ENCODE data around the gene SLC4A1.

SLC4A1 gene

DNA sequence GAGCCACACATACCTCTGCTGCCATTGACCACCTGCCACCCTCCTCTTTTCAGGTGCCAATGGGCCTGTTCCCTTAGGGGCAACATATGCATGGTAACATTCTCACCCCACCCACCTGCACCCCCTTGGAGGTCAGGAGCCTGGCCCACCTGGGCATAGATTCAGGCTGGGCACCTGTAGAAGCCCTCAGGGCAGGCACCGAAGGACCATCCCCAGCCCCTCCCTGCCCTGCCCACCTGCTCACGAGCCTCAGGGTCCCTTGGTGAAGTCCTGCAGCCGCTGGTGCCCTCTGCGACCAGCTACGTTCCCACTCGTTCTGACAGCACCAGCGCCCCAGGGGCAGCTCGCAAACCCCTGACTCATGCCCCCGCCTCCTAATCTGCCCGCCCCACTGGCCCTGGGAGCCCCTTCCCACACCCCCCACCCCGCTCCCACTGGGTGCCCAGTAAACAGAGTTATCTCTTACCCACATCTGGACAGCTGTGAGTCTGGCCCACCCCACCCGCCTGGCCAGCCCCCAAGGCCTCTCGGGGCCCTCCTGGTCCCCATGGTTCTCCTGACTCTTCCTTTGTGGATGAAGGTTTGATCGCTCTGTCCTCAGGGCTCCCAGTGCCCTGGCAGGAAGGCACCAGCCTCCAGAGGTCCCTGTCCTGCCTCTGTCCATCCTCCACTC, at the start of gene SLC4A1:
Gene SLC4A1 (minus strand): TSS at position 318 of the 673 bp plus-strand sequence. CDS start 5,269 bp downstream, outside the sequence.
- DNase-seq (ENCODE audit: low spot score): no peak

DNA sequence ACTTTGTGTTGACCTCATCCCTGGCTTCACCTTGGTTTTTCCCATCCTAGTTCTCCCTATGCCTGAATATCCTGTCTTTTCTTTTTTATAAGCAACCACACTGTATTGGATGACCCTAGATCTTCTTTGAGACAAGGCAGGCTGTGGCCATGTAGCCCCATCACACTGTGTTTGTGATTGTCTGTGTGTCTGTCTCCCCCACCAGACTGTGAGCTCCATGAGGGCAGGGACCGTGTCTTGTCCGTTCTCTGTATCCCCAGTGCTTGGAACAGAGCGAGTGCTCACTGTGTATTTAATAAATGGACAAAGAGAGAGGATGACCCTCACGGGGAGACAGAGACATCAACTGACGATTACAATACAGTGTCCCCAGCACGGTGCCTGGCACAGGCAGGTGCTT, 49.6 kb upstream of the SLC4A1 start:
- no peak for DNase-seq (ENCODE audit: low spot score)

DNA sequence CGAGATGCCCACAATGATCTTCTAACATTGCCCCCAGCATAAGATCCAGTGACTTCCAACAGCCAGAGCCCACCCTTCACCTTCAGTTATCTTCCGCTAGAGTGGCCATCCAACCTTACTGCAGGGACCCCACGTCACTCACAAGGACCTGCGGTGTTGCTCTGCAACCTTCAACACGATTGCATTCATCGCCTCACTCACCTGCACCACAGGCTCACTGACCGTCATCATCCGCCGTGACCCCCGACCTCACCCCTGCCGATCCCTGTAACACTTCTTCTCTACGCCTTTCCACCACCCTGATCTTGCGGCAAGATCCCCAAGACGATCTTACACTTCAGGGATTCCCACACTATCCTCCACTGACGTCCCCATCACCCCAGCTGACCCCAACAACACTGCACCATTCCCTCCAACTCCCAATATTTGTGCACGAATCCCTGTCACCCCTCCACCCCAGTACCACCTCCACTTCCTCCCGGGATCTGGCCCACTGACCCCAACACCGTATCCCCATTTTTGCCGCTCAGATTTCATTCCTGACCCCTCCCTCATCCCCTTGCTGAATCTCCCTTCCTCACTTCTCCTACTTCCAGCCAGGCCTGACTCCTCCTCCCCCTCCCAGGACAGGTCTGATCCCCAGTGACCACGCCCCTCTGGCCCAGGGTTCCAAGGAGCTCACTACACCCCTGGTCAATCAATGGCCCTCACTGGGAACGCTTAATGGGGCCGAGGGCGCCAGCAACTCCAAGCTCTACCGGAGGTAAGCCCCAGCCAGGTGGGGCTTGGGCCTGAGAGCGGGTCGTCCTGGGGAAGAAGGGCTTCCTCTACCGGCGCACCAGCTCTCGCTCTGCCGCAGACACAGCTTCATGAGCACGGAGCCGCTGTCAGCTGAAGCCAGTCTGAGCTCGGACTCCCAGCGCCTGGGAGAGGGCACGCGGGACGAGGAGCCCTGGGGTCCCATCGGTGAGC, 48.1 kb upstream of the SLC4A1 start:
- no peak for DNase-seq (ENCODE audit: low spot score)

DNA sequence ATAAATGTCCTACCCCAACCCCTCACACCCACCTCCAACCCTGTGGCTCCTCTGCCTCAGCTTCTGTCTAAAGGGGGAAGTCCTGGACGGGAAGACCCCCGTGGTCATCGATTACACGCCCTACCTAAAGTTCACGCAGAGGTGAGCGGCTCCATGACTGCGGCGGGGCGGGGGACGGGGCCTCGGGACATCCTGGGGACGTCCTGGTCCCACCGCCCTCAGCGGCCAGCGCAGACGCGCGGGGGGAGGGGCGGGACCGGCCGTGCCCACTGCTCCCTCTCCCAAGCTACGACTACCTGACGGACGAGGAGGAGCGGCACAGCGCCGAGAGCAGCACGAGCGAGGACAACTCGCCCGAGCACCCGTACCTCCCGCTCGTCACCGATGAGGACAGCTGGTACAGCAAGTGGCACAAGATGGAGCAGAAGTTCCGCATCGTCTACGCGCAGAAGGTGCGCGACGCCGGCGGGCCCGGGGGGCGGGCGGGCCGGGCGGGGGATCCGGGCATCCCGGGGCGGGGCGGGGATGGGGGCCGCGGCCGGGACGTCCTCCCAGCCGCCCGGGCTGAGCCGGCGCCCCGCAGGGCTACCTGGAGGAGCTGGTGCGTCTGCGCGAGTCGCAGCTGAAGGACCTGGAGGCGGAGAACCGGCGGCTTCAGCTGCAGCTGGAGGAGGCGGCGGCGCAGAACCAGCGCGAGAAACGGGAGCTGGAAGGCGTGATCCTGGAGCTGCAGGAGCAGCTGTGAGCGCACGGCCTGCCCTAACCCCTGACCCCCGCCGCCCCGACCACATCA, 47.1 kb upstream of the SLC4A1 start:
- peak; percentile 67 for DNase-seq (ENCODE audit: low spot score)

DNA sequence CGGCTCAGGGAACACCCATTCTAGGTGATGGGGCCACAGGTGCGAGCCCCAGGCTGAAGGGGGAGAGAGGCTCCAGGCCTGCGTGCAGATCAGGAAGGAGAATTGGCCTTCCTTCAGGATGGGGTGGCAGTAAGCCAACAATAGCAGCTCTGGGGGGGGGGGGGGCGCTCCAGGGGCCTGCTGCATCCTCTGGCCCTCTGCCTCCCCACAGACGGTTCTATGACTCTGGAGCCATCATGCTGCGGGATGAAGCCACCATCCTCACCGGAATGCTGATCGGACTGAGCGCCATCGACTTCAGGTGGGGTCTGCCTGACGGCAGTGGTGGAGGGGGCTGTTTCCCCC, 46.6 kb upstream of the SLC4A1 start:
- no peak for DNase-seq (ENCODE audit: low spot score)

DNA sequence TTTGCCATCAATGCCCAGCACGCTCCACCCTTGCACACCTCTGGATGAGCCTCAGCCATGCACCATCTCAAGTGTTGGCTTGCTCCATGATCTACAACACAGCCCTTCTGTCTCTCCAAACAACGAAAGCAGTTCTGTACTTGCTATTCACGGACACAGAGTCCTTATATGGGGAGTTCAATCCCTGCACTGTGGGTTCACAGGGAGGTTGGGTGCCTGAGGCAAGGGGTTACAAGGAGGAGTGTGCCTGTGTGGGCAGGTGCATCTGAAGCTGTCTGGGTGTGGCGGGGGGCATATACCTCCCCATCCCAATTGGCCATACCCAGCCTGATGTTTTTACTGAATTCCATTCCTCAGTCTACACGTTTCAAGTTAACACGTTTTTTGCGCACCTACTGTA, 46.1 kb upstream of the SLC4A1 start:
- DNase-seq (ENCODE audit: low spot score): no peak

DNA sequence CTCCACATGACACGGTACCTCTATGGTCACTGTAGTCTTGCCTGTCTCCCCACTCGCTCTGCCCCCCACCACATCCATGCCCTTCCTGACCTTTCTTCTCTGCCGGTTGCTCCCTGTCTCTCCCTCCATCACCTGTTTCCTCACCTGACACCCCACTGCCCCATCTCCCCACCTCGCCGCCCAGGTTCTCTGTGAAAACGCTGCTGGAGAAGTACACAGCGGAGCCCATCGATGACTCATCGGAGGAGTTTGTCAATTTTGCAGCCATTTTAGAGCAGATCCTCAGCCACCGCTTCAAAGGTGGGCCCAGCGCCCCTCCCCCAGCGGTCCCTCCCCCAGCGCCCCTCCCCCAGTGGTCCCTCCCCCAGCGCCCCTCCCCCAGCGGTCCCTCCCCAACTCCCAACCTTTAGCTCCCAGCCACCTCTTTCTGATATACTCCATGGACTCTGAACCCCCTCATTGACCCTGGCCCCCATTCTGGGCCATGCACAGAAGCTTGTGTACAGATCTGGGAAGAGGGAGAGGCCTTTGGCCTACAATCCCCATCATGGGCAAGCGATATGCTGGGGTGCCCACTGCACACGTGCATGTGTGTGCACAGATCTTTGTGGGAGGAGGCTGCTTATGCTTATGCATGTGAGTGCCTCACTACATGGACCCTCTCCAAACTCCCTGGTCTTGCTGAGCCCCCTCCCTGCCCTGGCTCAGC, 44.6 kb upstream of the SLC4A1 start:
- no peak for DNase-seq (ENCODE audit: low spot score)

DNA sequence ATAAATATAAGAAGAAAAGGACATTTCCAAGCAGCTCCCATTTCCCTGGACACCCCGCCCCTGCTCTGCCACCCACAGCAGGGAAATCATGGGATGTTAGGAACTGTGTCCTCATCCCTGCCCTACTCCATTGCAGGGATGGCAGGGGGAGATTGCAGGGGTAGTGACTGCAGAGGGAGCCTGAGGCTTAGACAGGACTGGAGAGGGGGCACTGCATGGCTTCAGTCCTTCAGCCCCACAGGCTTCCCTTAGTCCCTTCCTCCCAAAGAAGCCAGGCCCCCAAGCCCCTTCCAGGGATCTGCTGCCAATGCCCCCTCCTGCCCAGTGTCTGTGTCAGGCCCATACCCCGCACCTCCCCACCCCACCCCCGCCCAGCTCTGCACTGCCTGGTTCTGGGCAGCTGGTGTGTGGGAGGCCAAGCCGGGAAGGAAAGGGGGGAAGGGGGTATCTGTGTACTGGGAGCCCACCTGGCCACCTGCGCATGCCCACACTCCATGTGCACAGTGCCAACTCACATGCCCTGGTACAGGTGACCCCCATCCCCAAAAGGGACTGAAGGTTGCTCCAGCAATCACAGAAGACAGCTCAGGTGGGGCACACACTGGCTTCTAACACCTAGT, 43.7 kb upstream of the SLC4A1 start:
- no peak for DNase-seq (ENCODE audit: low spot score)

DNA sequence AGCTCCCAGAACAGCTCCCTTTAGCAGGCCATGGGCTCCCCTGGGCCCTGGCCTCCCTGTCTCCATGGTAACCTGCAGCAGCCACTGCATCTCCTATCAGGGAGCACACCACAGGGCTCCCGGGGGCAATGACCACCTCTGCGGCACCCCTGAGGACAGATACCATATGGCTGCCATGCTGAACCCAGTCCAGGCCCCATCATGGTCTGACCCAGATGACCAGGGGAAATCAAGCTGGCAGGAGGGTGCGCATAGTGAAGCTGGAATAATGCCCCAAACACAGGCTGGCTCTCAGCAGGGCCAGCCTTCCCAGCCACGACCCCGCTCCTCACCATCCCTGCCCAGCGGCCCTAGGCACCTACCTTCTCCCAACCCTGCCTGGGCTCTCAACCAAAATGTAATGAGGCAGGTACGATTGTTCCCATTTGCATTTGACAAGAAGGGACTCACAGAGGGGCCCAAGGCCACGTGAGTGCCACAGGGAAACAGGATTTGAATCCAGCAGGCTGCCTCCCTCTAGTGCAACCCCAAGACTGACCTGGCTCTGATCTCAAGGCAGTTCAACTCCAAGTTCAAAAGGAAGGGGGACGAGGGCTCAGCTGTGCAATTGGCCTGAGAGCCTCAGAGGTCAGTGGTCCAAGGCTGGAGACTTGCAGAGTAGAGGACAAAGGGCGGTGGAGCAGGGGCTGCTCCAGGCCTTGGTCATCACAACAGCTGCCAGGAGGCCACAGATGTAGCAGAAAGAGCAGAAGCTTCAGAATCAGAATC, 42.9 kb upstream of the SLC4A1 start:
- DNase-seq (ENCODE audit: low spot score): no peak

DNA sequence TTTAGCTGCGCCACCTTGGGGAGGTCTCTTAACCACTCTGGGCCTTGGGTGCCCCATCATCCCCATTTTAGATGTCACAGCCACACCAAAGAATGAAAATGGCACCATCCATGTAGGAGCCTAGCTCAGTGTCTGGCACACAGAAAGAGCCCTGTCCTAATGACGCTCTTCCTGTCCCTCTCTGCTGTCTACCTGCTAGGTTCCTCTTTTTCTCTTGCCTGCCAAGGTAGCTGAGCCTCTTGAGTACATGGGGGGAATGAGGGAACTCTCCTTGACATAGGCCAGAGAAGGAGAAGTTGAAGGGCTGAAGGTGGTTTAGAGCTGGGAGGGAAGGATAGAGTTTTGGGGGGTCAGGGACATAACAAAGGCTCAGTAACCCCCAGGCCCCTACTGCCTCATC, 42.3 kb upstream of the SLC4A1 start:
- no peak for DNase-seq (ENCODE audit: low spot score)

DNA sequence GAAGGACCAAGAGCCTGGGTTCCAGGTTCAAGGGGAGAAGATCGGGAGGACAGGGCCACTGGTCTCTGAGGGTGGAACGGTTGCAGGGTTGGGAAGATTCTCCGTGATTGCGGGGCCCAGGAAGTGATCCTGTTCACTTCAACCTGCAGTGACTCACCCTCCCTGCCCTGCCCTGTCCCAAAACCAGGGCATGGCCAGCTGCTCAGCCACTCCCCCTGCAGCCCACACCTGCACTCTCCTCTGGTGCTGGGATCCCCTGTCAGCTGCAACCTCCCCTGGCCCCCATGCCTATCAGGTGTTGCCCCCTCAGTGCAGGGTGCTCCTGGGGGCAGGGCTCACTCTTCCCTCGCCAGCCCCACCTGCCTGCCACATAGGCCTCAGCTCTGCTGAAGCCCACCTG, 41.5 kb upstream of the SLC4A1 start:
- no peak for DNase-seq (ENCODE audit: low spot score)

DNA sequence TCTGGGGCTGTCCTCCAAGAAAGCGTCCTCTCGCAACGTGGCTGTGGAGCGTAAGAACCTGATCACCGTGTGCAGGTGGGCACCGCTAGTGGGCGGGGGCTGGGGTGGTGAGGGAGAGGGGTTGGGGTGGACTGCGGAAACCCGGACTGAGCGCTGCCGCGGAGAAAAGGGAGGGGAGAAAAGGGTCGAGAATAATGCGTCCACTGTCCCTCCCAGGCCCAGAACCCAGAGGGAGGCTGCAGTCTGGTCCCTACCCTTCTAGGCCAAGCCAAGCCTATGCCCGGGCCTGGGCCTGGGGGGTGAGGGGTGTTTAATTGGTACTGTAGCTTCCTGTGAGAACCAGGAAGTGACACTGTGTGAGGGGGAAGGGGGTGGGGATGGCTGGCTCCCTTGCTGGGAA, 40.9 kb upstream of the SLC4A1 start:
- DNase-seq (ENCODE audit: low spot score): no peak

DNA sequence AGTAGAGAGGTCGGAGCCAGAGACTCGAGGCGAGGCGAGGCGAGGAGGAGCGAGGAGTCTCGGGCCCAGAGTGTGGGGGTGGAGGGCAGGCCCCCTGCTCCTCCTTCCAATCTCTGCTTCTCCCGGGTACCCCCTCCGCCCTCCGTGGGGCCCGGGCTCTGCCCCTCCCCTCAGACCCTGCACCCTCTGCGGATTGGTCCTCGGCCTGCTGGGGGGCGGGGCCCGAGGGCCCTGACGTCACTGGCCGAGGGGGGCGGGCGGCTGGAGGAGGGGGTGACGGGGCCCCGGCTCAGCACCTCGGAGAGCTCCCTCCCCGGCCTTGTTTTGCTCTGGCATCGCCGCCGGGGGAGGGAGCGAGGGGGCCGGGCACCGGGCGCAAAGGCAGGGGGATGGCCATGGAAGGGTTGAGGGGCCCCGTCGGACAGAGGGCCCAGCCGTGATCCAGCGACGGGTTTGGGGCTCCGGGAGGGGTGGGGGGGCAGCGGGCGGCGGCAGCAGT, 40.4 kb upstream of the SLC4A1 start, which contains the start of gene RUNDC3A:
Gene RUNDC3A (plus strand): TSS at position 282 of the 499 bp plus-strand sequence. CDS start 232 bp downstream, outside the sequence.
- DNase-seq (ENCODE audit: low spot score): peak; percentile 98

DNA sequence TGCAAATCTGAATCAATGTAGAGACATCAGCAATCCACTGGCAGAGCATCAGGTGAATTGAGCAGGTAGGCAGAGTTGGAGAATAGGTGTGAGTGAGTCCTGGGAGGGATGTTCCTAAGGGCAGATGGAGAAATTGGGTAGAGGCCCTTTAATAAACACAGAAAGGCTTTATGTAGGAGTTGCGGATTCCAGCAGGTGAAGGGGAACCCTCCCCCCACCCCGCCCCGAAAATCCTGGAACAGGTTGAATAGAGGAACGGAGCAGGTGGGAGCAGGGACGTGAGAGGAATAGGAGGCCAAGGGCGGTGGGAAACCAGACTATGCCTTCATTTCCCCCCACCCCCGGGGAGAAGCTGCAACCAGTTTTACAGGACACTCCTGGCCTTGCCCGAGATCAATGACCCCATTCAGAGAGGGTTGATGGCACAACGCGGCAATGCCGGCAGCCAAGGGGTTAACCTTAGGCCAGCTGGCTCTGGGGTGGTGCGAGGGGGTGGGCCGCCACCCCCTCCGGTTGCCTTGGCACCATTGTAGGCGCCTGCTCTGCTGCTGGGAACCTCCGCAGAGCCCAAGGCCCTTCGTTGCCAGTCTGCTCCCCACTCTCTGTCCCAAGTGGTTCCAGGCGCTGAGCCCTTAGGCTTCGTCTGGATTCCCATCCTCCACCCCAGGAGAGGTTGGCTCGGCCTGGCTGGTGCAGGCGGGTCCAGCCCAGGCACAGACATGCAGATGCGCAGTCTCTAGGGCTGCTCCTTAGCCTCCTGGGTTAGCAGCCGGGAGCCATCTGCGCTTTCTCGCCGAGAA, 39.7 kb upstream of the SLC4A1 start:
- DNase-seq (ENCODE audit: low spot score): peak; percentile 66

DNA sequence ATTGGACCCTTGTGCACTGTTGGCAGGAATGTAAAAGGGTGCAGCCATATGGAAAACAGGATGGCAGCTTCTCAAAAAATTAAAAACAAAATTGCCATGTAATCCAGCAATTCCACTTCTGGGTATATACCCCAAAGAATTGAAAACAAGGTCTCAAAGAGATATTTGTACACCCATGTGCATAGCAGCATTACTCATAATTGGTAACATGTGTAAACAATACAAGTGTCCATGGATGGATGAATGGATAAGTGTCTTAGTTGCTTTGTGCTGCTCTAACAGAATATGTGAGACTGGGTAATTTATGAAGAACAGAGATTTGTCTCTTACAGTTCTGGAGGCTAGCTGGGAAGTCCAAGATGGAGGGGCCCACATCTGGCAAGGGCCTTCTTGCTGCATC, 36.7 kb upstream of the SLC4A1 start:
- no peak for DNase-seq (ENCODE audit: low spot score)

DNA sequence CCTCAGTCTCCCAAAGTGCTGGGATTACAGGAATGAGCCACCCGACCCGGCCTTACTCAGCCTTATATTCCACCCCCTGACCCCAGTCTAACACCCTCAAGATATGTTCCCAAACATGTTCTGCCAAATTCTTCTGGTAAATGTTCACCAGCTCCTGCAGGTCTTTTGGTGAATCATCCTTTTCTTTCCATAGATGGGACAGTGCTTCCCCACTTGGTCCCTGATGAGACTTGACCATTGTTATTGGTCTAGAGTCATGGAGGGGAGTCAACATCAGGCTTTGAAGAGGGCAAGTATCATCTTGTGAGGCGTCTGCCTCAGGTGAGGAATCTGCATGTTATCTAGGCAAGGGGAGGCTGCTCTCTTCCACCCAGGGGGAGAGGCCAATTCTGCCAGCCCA, 30.0 kb upstream of the SLC4A1 start:
- no peak for DNase-seq (ENCODE audit: low spot score)

DNA sequence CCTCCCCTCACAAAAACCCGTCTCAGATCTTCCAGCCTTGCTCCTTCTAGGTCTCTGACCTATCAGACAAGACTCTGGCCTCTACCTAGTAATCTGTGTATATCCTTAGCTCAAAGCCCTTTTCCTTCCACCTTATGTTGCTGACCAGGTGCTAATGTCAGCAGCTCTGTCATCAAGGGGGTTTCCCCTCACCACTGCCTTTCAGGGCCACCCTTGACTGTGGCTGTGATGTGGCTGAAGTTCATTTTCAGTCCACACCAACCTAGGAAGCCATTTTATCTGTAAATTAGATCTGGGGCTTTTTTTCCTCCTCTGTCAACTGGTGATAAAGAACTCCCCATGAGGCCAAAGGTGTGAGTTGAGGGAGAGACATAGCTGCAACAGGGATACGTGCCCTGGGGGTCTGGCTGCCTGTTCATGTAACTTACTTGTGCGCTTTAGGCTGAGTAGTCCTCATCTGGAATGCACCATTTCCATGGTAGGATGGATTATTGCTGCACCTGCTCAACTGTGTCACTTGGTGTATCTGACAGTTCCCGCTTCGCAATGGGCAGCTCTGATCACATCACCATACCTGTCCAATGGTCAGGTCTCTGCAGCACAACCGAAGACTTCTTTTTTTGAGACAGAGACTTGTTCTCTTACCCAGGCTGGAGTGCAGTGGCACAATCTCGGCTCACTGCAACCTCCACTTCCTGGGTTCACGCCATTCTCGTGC, 25.7 kb upstream of the SLC4A1 start:
- DNase-seq (ENCODE audit: low spot score): no peak

DNA sequence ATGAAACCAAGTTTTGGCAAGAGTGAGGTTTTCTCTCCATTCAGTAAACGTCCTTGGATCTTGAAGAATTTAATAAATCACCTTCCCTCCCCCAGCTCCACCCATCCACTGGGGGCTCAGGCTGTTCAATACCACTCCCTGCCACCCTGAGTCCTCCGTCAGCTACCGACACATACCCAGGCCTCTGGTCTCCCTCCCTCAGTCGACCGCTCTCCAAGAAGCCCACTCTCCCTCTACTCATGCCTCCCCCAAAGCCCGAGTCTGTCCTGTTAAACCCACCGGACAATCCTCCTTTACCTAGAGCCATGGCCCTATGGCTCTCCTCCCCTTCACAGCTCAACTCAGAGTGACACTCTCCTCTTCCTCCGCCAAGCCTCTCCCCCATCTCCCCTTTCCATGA, 19.7 kb upstream of the SLC4A1 start:
- DNase-seq (ENCODE audit: low spot score): no peak

DNA sequence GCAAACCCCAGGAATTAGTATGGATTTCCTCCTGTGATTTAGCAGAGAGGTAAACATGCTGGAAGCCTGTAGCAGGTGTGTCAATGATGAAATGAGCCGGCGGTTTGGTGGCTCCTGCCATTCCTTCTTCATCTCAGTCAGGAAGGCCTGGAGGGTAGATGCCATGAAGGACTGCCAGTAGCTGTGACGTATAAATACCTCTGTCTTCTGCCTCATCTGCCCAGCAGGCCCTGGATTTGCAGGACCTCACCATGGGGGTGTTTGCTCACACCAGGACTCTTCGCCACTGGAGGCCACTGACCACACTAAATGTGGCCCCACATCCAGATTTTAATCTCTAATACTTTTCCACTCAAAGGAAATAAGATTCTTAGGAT, 16.1 kb upstream of the SLC4A1 start:
- no peak for DNase-seq (ENCODE audit: low spot score)

Measured in GM03348 (cell line).